ENCODE data around the gene PRDM16. TPM values are rescaled to one million over a fixed set of nuclear protein-coding genes. Genes with fewer than 3 reads are reported as not detected.

PRDM16 gene
- total and polyA plus RNA-seq, 2 of the 8 experiments (the other 6 are each of a cell fraction or from before 2014, with no cell fraction given), result 0.39 to 0.43 TPM

DNA sequence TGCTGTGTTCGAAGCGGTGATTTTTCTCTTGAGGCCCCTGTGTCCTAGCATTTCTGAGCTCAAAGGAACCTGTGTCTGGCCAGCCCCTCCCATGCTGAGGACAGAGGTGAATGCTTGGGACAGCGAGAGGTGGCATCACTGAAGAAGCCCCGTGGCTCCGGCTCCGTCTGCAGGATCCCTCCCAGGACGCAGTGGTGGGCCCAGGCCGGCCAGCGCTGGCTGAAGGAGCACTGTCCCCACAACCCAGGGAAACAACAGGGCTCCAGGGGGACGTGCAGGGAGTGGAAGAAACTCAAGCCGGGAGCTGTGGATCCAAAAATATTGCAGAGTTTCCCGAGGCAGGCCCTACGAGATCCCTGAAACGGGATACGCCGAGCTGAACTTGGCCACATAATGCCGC lies 221.4 kb downstream of the PRDM16 start:
- FAIRE-seq, result no peak
- no peaks in the 10 kb centered on the region for H4K20me1 ChIP-seq (replicated peaks in 1 of 2; ENCODE audit: control insufficient read depth in 1 of 2, insufficient read depth in 2 of 2, low read length in 2 of 2)
- H2AFZ ChIP-seq (ENCODE audit: low read length), result no peak overlapping the region
- no peaks in the 10 kb centered on the region for H3K79me1 ChIP-seq (ENCODE audit: low read depth, low read length)
- no peak overlapping the region for H2BK15ac ChIP-seq (ENCODE audit: low read length)
- ChIA-PET POLR2A (ENCODE audit: partially characterized antibody) (no interaction called here), CTCF (ENCODE audit: partially characterized antibody) (interaction anchor here (1.0 to 2.3 kb wide), 3 partner anchors 10 to 134 kb away, joined by 3 to 6 read pairs (median 5); no protein-coding TSS in a partner anchor)
- H3K4ac ChIP-seq (replicated peaks; ENCODE audit: insufficient read length, low read depth, low read length), result no peak overlapping the region
- no peak overlapping the region for H4K5ac ChIP-seq (ENCODE audit: insufficient read length, low read depth, low read length)
- no peaks in the 10 kb centered on the region for H3K79me2 ChIP-seq (ENCODE audit: control insufficient read depth in 1 of 2, insufficient read depth in 2 of 2, low read length in 2 of 2)
- TF ChIP-seq POLR2A (IDR thresholded peaks at IDR 0.05; ENCODE audit: control extremely low read depth in 1 of 2, low read depth in 2 of 2, low read length in 2 of 2), result no peak
- TF ChIP-seq, protein P1, sequence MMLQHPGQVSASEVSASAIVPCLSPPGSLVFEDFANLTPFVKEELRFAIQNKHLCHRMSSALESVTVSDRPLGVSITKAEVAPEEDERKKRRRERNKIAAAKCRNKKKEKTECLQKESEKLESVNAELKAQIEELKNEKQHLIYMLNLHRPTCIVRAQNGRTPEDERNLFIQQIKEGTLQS (IDR thresholded peaks at IDR 0.05; ENCODE audit: insufficient read depth, low read depth, low read length), result no peak
- no peak for TF ChIP-seq EZH2 (IDR thresholded peaks at IDR 0.05; ENCODE audit: low read depth, low read length, severe bottlenecking)
- TF ChIP-seq SP1 (IDR thresholded peaks at IDR 0.05; ENCODE audit: low read depth, low read length), result no peak
- TF ChIP-seq ZNF274 (IDR thresholded peaks at IDR 0.05; ENCODE audit: borderline replicate concordance, extremely low read depth, low read length), result no peak
- no peak for TF ChIP-seq RXRA (IDR thresholded peaks at IDR 0.05; ENCODE audit: insufficient read depth, low read depth, low read length)
- no peak for TF ChIP-seq TAF7 (optimal IDR thresholded peaks at IDR 0.05; ENCODE audit: borderline replicate concordance, low read depth, low read length)
- no peak for TF ChIP-seq CBX5 (IDR thresholded peaks at IDR 0.05; ENCODE audit: low read depth, low read length)
- TF ChIP-seq POLR2AphosphoS5 (IDR thresholded peaks at IDR 0.05; ENCODE audit: low read depth, low read length), result no peak
- TF ChIP-seq CBX8 (IDR thresholded peaks at IDR 0.05; ENCODE audit: borderline replicate concordance, low read depth, low read length), result no peak
- no peak for TF ChIP-seq CTBP2 (IDR thresholded peaks at IDR 0.05; ENCODE audit: borderline replicate concordance, insufficient read depth, insufficient read length, low read length)
- no peak for TF ChIP-seq NRF1 (IDR thresholded peaks at IDR 0.05; ENCODE audit: low read depth, low read length)
- H3K23ac ChIP-seq (ENCODE audit: insufficient read length), result no peak overlapping the region
- H3K4me2 ChIP-seq (ENCODE audit: insufficient read depth in 1 of 2, low read depth in 2 of 2, low read length in 2 of 2), result no peak overlapping the region
- peaks cover 0 to 8% (median 2%) of the 10 kb centered on the region in 4 experiments; a peak in 5 of 7 replicates for H3K4me1 ChIP-seq (replicated peaks in 1 of 4; ENCODE audit: control insufficient read depth in 3 of 4, insufficient read depth in 4 of 4, low read length in 3 of 4)
- no peak overlapping the region for H2BK20ac ChIP-seq (ENCODE audit: low read length)
- 89% methylated on average over 17 of the region's 17 CpGs; no CpG with 5 or more reads in 1 of the 2 experiments for WGBS, 2 experiments (ENCODE audit: extremely low coverage in 1 of 2, insufficient coverage in 1 of 2, insufficient read length in 1 of 2, insufficient replicate concordance in 2 of 2, low coverage in 1 of 2, low lambda C conversion rate in 2 of 2, missing lambda C conversion rate in 1 of 2)
- no peak overlapping the region for H3K18ac ChIP-seq (ENCODE audit: extremely low read depth, low read length)
- no peak overlapping the region for H2BK5ac ChIP-seq (ENCODE audit: low read depth, low read length)
- no peak overlapping the region for H3K56ac ChIP-seq (replicated peaks; ENCODE audit: insufficient read length, low read depth, low read length)
- H2BK120ac ChIP-seq (replicated peaks; ENCODE audit: low read depth, low read length), result no peak overlapping the region
- no peaks in the 10 kb centered on the region for H3K36me3 ChIP-seq (ENCODE audit: control insufficient read depth in 2 of 4, insufficient read depth in 4 of 4, low read length in 3 of 4)
- H3K23me2 ChIP-seq (ENCODE audit: low read depth, low read length), result no peaks in the 10 kb centered on the region
- no peak overlapping the region for H4K91ac ChIP-seq (replicated peaks; ENCODE audit: insufficient read length, low read length)
- H3K27me3 ChIP-seq (replicated peaks in 1 of 4; ENCODE audit: control insufficient read depth in 3 of 4, extremely low read depth in 1 of 4, insufficient read depth in 3 of 4, low read length in 3 of 4), result no peaks in the 10 kb centered on the region
- no peak overlapping the region for H3K14ac ChIP-seq (ENCODE audit: insufficient read length)
- no peaks in the 10 kb centered on the region for H3K9me3 ChIP-seq (ENCODE audit: insufficient read depth in 2 of 2, low read depth in 1 of 2, low read length in 1 of 2)
- H4K8ac ChIP-seq (ENCODE audit: extremely low read depth, insufficient read depth, low read length), result peak overlapping the region; percentile 63
- H3K4me3 ChIP-seq (ENCODE audit: extremely low read depth in 1 of 4, insufficient read depth in 2 of 4, low read depth in 3 of 4, low read length in 4 of 4), result no peak overlapping the region
- DNase-seq (ENCODE audit: low read depth in 1 of 2, low spot score in 2 of 2), result no peak
- H2BK12ac ChIP-seq (ENCODE audit: low read depth, low read length), result no peak overlapping the region
- H3K27ac ChIP-seq (ENCODE audit: low read depth, low read length), result no peak overlapping the region
- no peak overlapping the region for H3K9ac ChIP-seq (replicated peaks in 1 of 4; ENCODE audit: extremely low read depth in 1 of 4, low read depth in 3 of 4, low read length in 3 of 4)
- H2AK5ac ChIP-seq (ENCODE audit: low read depth, low read length), result no peak overlapping the region

Data from H1 (cell line).